ENCODE data around the gene ANO4.

The ANO4 gene

GRCh38 chr12:100858656-100859055 is 64.1 kb downstream of the ANO4 start:
- no peak for ATAC-seq
- TF ChIP-seq RARB (CRISPR knock-in tag; IDR thresholded peaks at IDR 0.05) (no peak), OSR1 (CRISPR knock-in tag; IDR thresholded peaks at IDR 0.05) (no peak)

- TF ChIP-seq CSDC2 (CRISPR knock-in tag; IDR thresholded peaks at IDR 0.05) (no peak), ZFP30 (CRISPR knock-in tag; IDR thresholded peaks at IDR 0.05) (no peak), PATZ1 (CRISPR knock-in tag; IDR thresholded peaks at IDR 0.05; ENCODE audit: borderline replicate concordance) (no peak), ISL1 (CRISPR knock-in tag; IDR thresholded peaks at IDR 0.05) (no peak), ESRRG (CRISPR knock-in tag; IDR thresholded peaks at IDR 0.05) (no peak), ZNF565 (CRISPR knock-in tag; conservative IDR thresholded peaks at IDR 0.05; ENCODE audit: low read depth) (no peak), ZC3H10 (CRISPR knock-in tag; IDR thresholded peaks at IDR 0.05) (no peak), RARB (CRISPR knock-in tag; IDR thresholded peaks at IDR 0.05) (no peak), ZFP3 (CRISPR knock-in tag; IDR thresholded peaks at IDR 0.05) (no peak), PPARA (CRISPR knock-in tag; IDR thresholded peaks at IDR 0.05; ENCODE audit: borderline replicate concordance) (no peak), ARNTL (CRISPR knock-in tag; IDR thresholded peaks at IDR 0.05; ENCODE audit: borderline replicate concordance, low read depth) (no peak), TSHZ2 (CRISPR knock-in tag; IDR thresholded peaks at IDR 0.05) (no peak), POU6F1 (CRISPR knock-in tag; IDR thresholded peaks at IDR 0.05; ENCODE audit: borderline replicate concordance, low read depth) (no peak), CSRNP3 (CRISPR knock-in tag; IDR thresholded peaks at IDR 0.05) (no peak)
- no peak for ATAC-seq
Observed at GRCh38 chr12:100859063-100859627, 64.6 kb downstream of the ANO4 start.

GRCh38 chr12:100860611-100861010 is 66.0 kb downstream of the ANO4 start:
- TF ChIP-seq ZNF8 (CRISPR knock-in tag; IDR thresholded peaks at IDR 0.05), result no peak
- no peak for TF ChIP-seq TCF4 (CRISPR knock-in tag; IDR thresholded peaks at IDR 0.05; ENCODE audit: borderline replicate concordance)
- no peak for TF ChIP-seq CSRNP3 (CRISPR knock-in tag; IDR thresholded peaks at IDR 0.05)
- TF ChIP-seq CSDC2 (CRISPR knock-in tag; IDR thresholded peaks at IDR 0.05), result no peak
- no peak for TF ChIP-seq TOX (CRISPR knock-in tag; IDR thresholded peaks at IDR 0.05; ENCODE audit: borderline replicate concordance)
- no peak for TF ChIP-seq ARNTL (CRISPR knock-in tag; IDR thresholded peaks at IDR 0.05; ENCODE audit: borderline replicate concordance, low read depth)
- TF ChIP-seq POU6F1 (CRISPR knock-in tag; IDR thresholded peaks at IDR 0.05; ENCODE audit: borderline replicate concordance, low read depth), result no peak
- TF ChIP-seq SNAI2 (CRISPR knock-in tag; IDR thresholded peaks at IDR 0.05), result no peak
- no peak for ATAC-seq
